ENCODE data around the gene FITM1. TPM values are rescaled to one million over a fixed set of nuclear protein-coding genes. Genes with fewer than 3 reads are reported as not detected.

The FITM1 gene
- total RNA-seq, 2 experiments from 2014 or later, result 1.3 to 1.7 TPM

DNA sequence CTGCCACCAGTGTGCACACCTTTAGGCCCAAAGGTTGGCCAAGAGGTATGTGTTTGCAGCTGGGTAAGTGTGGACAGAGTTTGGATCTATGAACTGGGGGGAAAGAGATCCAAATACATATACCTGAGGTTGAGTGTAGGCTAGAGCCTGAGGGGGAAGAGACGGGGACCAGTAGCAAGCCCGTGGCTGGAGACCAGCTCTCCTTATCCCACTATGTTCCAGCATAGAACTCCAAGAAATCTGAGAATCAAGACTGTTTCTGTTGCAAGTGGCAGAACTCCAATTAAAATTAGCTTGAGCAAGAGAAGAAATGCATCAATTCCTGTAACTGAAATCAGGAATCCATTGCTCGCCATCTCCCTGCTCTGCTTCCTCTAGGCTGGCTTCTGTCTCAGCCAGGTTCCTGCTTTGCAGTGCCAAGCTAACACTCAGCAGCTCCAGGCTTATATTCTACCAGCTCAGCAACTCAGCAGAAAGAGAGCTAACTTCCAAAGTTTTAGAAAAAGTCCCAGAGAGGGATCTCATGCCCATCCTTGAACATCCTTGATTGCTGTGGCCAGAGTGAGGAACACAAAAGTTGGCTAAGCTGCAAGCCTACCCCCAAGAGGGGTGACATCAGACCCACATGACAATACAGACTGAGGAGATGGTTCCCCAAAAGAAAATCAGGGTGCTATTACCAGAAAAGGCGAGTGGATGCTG lies 37.8 kb upstream of the FITM1 start:
- H3K4me1 Mint-ChIP-seq, result peaks cover 29% of the 10 kb centered on the region
- DNase-seq (no peak), ATAC-seq (ENCODE audit: low read depth) (no peak)
- H3K9me3 Mint-ChIP-seq, result no peaks in the 10 kb centered on the region
- POLR2A ChIA-PET, result interaction anchor here (1.4 to 7.5 kb wide), 10 partner anchors 10 to 149 kb away, joined by 3 to 116 read pairs (median 10); partner anchors contain the start of genes CARMIL3, DCAF11, EMC9 and IRF9
- peaks cover 20% of the 10 kb centered on the region for H3K36me3 Mint-ChIP-seq
- peak overlapping the region; percentile 95 for H3K4me3 Mint-ChIP-seq
- no peaks in the 10 kb centered on the region for H3K27me3 Mint-ChIP-seq
- H3K27ac Mint-ChIP-seq, result peak overlapping the region; percentile 97

DNA sequence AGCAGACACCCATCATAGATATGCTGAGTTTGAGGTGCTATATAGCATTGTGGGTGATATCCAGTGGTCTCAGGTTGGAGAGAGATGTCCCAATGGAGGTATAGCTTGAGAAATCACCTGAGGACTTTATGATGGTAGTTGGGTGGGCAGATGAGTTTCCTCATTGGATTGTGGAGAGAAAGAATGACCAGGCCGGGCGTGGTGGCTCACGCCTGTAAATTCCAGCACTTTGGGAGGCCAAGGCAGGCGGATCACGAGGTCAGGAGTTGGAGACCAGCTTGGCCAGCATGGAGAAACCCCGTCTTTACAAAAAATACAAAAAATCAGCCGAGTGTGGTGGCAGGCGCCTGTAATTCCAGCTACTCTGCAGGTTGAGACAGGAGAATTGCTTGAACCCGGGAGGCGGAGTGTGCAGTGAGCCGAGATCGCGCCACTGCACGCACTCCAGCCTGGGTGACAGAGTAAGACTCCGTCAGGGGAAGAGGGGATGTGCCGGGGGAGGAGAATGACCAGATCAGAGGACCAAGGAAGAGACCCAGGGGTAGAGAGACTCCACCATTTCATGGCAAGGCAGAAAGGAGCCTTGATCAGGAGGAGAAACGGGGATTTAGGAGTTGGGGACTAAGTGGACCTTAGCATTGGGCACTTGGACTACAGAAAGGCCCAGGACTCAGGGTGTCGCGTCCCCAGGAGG lies 37.1 kb upstream of the FITM1 start:
- Mint-ChIP-seq H3K4me1 (peaks cover 29% of the 10 kb centered on the region), H3K27ac (peak overlapping the region; percentile 97), H3K36me3 (peaks cover 20% of the 10 kb centered on the region), H3K9me3 (no peaks in the 10 kb centered on the region), H3K4me3 (peak overlapping the region; percentile 95), H3K27me3 (no peaks in the 10 kb centered on the region)
- DNase-seq (no peak), ATAC-seq (ENCODE audit: low read depth) (no peak)
- POLR2A ChIA-PET, result interaction anchor here (0.6 to 7.5 kb wide), 15 partner anchors 9 to 149 kb away, joined by 3 to 116 read pairs (median 6); partner anchors contain the start of genes CARMIL3, DCAF11, EMC9 and IRF9

GRCh38 chr14:24093901-24094840 lies 36.3 kb upstream of the FITM1 start, which contains the start of gene PCK2:
TSS of gene PCK2 (plus strand) at chr14:24094311. CDS start at chr14:24094406, 95 bp downstream.
- H3K27ac Mint-ChIP-seq, result peak within 1 kb of the TSS; percentile 97
- peak; percentile 77 for ATAC-seq (ENCODE audit: low read depth)
- peaks cover 29% of the 10 kb centered on the region for H3K4me1 Mint-ChIP-seq
- H3K4me3 Mint-ChIP-seq, result peak within 1 kb of the TSS; percentile 95
- H3K9me3 Mint-ChIP-seq, result no peaks in the 10 kb centered on the region
- POLR2A ChIA-PET, result interaction anchor here (0.6 to 7.5 kb wide), 25 partner anchors 8 to 336 kb away, joined by 3 to 116 read pairs (median 4); partner anchors contain the start of genes CARMIL3, CBLN3, DCAF11 and EMC9
- DNase-seq, result peak; percentile 83
- no peaks in the 10 kb centered on the region for H3K27me3 Mint-ChIP-seq
- H3K36me3 Mint-ChIP-seq, result peaks cover 20% of the 10 kb centered on the region

- H3K27ac Mint-ChIP-seq, result peak overlapping the region; percentile 97
- no peaks in the 10 kb centered on the region for H3K27me3 Mint-ChIP-seq
- DNase-seq (no peak), ATAC-seq (ENCODE audit: low read depth) (no peak)
- no peaks in the 10 kb centered on the region for H3K9me3 Mint-ChIP-seq
- H3K4me1 Mint-ChIP-seq, result peaks cover 29% of the 10 kb centered on the region
- POLR2A ChIA-PET, result interaction anchor here (0.6 to 7.5 kb wide), 21 partner anchors 9 to 335 kb away, joined by 3 to 116 read pairs (median 4); partner anchors contain the start of genes CARMIL3, CBLN3, DCAF11 and IPO4
- peak overlapping the region; percentile 95 for H3K4me3 Mint-ChIP-seq
- H3K36me3 Mint-ChIP-seq, result peaks cover 24% of the 10 kb centered on the region
Measured at GRCh38 chr14:24094841-24095270, 35.6 kb upstream of the FITM1 start.

DNA sequence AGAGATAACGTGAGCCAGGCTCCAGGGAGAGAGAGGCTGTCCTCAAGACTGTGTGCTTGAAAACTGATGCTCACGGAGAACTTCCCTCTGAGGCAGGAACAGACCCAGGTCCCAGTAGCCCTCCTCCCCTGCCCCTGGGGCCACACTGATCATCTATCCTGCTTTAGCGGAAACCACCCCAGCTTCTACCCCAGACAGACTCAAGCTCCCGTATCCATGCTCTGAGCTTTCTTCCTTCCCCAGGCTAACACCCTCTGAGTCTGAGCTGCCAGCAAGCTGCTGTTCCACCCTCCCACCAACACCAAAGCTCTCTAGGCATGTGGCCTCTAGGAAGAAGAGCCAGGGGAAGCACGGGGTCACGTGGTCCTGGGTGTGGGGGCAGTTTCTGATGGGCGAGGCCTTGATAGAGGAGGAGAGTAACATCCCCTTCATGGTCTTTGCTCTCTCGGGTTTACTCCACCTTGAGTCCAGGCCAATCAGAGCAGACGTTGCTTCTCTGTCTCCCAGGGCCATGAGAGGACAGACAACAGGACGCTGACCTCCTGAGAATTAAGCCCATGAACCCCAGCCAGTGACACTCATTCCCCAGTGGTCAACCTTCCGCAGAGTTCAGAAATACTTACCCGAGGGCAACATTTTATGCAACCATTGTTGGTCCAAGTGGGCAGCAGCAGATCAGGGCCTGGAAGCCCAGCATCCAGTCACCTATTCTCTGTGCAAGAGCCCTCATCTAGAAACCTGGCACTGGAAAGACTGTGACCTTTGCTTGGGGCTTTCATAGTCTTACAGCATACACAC lies 35.0 kb upstream of the FITM1 start:
- Mint-ChIP-seq H3K27ac (peak overlapping the region; percentile 97), H3K4me1 (peaks cover 29% of the 10 kb centered on the region), H3K27me3 (no peaks in the 10 kb centered on the region), H3K36me3 (peaks cover 28% of the 10 kb centered on the region), H3K9me3 (no peaks in the 10 kb centered on the region), H3K4me3 (peak overlapping the region; percentile 95)
- POLR2A ChIA-PET, result interaction anchor here (0.6 to 7.5 kb wide), 20 partner anchors 8 to 334 kb away, joined by 3 to 116 read pairs (median 4); partner anchors contain the start of genes CARMIL3, CBLN3, DCAF11 and IPO4
- peak; percentile 60 for DNase-seq
- ATAC-seq (ENCODE audit: low read depth), result peak; percentile 32

DNA sequence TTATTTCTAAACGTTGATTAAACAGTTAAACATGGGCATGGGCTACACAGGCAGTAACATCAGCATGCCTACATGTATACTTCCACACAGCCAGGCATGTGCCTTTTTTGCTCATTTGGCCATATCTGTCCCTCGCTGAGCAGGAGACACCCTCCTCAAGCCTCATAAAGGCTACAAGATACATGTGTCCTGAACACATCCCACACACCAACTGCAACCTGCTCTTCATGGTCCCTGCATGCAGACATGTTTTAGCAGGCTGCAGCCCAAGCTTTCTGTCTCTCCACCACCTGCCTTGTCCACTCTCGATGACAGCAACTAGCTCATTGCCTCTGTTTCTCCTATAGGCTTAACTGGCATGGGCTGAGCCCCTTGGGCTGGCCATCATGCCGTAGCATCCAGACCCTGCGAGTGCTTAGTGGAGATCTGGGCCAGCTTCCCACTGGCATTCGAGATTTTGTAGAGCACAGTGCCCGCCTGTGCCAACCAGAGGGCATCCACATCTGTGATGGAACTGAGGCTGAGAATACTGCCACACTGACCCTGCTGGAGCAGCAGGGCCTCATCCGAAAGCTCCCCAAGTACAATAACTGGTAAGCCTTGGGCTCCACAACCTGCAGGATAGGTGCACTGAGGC lies 33.8 kb upstream of the FITM1 start:
- peak overlapping the region; percentile 70 for H3K27ac Mint-ChIP-seq
- POLR2A ChIA-PET, result interaction anchor here (0.7 to 7.5 kb wide), 7 partner anchors 11 to 230 kb away, joined by 3 to 116 read pairs (median 37); partner anchors contain the start of genes DCAF11, NRL, PSME2 and RNF31
- no peaks in the 10 kb centered on the region for H3K9me3 Mint-ChIP-seq
- DNase-seq, result no peak
- no peak for ATAC-seq (ENCODE audit: low read depth)
- H3K4me3 Mint-ChIP-seq, result peak overlapping the region; percentile 44
- H3K36me3 Mint-ChIP-seq, result peaks cover 31% of the 10 kb centered on the region
- peaks cover 26% of the 10 kb centered on the region for H3K4me1 Mint-ChIP-seq
- no peaks in the 10 kb centered on the region for H3K27me3 Mint-ChIP-seq

DNA sequence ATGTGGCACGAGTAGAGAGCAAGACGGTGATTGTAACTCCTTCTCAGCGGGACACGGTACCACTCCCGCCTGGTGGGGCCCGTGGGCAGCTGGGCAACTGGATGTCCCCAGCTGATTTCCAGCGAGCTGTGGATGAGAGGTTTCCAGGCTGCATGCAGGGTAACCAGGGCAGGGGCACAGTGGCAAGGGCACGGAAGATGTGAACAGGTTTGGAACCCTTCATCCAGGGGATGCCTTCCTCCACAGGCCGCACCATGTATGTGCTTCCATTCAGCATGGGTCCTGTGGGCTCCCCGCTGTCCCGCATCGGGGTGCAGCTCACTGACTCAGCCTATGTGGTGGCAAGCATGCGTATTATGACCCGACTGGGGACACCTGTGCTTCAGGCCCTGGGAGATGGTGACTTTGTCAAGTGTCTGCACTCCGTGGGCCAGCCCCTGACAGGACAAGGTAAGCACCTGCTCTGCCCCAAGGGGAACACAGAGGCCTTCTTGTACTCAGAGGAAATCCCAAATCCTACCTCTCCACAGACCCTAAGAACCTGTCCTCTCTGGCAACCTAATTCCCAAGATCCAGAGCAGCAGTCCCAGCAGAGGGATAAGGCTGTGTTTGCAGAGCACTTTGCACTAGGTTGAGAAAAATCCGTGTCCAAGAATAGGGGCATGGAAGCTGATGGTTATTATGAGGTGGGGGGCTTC lies 32.1 kb upstream of the FITM1 start:
- peaks cover 41% of the 10 kb centered on the region for H3K36me3 Mint-ChIP-seq

DNA sequence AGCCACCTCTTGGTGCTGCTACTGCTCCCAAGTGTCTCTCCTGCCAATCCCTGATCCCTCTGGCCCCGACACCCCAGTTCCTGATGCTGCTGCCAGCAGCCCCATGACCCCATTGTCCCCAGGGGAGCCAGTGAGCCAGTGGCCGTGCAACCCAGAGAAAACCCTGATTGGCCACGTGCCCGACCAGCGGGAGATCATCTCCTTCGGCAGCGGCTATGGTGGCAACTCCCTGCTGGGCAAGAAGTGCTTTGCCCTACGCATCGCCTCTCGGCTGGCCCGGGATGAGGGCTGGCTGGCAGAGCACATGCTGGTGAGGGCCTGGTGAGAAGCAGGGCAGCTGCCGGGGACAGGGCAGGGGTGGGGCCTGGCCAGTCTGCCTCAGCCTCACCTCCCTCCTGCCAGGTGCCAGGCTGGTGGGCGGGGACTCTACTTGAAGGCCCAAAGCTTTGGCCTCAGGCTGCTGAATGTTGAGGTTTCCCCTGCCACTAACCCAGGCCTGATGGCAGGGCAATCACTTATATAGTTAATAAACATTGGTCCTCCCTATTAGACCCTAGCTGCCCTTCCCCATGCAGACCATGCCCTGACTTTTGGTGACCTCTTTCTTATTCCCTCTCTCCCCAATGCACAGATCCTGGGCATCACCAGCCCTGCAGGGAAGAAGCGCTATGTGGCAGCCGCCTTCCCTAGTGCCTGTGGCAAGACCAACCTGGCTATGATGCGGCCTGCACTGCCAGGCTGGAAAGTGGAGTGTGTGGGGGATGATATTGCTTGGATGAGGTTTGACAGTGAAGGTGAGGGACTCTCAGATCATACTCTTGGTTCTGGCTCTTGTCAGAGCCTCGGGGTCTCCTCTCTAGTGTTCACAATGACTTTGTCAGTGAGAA lies 31.3 kb upstream of the FITM1 start:
- Mint-ChIP-seq H3K27me3 (no peaks in the 10 kb centered on the region), H3K27ac (no peak overlapping the region), H3K4me3 (no peak overlapping the region), H3K36me3 (peaks cover 49% of the 10 kb centered on the region), H3K4me1 (peaks cover 13% of the 10 kb centered on the region), H3K9me3 (no peaks in the 10 kb centered on the region)
- POLR2A ChIA-PET, result interaction anchor here (2.3 kb wide), 1 partner anchor 15 kb away, joined by 8 read pairs; the partner anchor contains the start of genes DCAF11 and NRL
- no peak for DNase-seq
- ATAC-seq (ENCODE audit: low read depth), result no peak

More for the DNA sequence above, 32.1 kb upstream of the FITM1 start:
- ATAC-seq (ENCODE audit: low read depth) (no peak), DNase-seq (no peak)
- H3K27me3 Mint-ChIP-seq, result no peaks in the 10 kb centered on the region
- POLR2A ChIA-PET, result interaction anchor here (0.8 to 2.3 kb wide), 2 partner anchors 16 to 17 kb away, joined by 3 to 8 read pairs; partner anchors contain the start of genes DCAF11 and NRL
- H3K4me1 Mint-ChIP-seq, result peaks cover 17% of the 10 kb centered on the region
- no peaks in the 10 kb centered on the region for H3K9me3 Mint-ChIP-seq
- no peak overlapping the region for H3K27ac Mint-ChIP-seq
- H3K4me3 Mint-ChIP-seq, result no peak overlapping the region

- DNase-seq (no peak), ATAC-seq (ENCODE audit: low read depth) (no peak)
- Mint-ChIP-seq H3K9me3 (no peaks in the 10 kb centered on the region), H3K4me1 (peaks cover 11% of the 10 kb centered on the region), H3K36me3 (peaks cover 53% of the 10 kb centered on the region), H3K27me3 (no peaks in the 10 kb centered on the region), H3K4me3 (no peak overlapping the region), H3K27ac (peak overlapping the region; percentile 44)
- POLR2A ChIA-PET, result interaction anchor here (1.1 kb wide), 1 partner anchor 48 kb away, joined by 3 read pairs; the partner anchor contains the start of gene CARMIL3
Measured at GRCh38 chr14:24100197-24100981, 30.1 kb upstream of the FITM1 start.
